Testis (tissue), 2 donors: Measurements from ENCODE around the gene GALT.

Source experiments
- POLR2A ChIP-seq: fragments of 450-650 bp; IDR thresholded peaks from one replicate; pipeline ENCODE4 v1.6.1; 2017; ENCODE audit warnings: antibody characterized with exemption, mild to moderate bottlenecking, moderate library complexity
- TF ChIP-seq, protein P1 (sequence below), 3 experiments: fragments of 450-650 bp in 2 of 3; fragments of 200-600 bp in 1 of 3; sonication (generic) in 1 of 3; IDR thresholded peaks; one replicate each; pipeline ENCODE4 v1.5.1; 2016 to 2019; ENCODE audit warnings: antibody characterized with exemption in 3 of 3, mild to moderate bottlenecking in 2 of 3, moderate library complexity in 1 of 3

DNA sequence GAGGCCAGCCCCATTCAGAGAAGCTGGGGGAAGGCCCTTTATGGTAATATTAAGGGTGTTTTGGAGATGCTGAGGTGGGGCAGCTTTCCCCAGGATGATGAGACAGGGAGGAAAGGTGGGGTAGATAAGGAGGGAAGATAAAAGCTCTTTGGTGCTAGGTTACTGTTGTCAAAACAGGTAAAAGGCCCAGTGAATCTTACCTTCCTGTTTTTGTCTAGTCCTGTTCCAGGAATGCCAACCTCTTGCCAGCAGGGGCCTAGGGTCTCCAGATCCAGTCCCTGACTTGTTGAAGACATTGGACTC is 16.8 kb downstream of the GALT start:
- TF ChIP-seq, protein P1, sequence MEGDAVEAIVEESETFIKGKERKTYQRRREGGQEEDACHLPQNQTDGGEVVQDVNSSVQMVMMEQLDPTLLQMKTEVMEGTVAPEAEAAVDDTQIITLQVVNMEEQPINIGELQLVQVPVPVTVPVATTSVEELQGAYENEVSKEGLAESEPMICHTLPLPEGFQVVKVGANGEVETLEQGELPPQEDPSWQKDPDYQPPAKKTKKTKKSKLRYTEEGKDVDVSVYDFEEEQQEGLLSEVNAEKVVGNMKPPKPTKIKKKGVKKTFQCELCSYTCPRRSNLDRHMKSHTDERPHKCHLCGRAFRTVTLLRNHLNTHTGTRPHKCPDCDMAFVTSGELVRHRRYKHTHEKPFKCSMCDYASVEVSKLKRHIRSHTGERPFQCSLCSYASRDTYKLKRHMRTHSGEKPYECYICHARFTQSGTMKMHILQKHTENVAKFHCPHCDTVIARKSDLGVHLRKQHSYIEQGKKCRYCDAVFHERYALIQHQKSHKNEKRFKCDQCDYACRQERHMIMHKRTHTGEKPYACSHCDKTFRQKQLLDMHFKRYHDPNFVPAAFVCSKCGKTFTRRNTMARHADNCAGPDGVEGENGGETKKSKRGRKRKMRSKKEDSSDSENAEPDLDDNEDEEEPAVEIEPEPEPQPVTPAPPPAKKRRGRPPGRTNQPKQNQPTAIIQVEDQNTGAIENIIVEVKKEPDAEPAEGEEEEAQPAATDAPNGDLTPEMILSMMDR (IDR thresholded peaks at IDR 0.05): no peak
- TF ChIP-seq POLR2A: no peak
